Erythroblast (primary cell): ENCODE measurements around the gene CACNA1D.

ENCODE experiments used
- GATA1 ChIP-seq: IDR thresholded peaks from 2 replicates; pipeline ENCODE4 v1.6.1; 2011; ENCODE audit warnings: low read depth, mild to moderate bottlenecking, control low read depth, low read length, moderate library complexity
- POLR2A ChIP-seq: IDR thresholded peaks from 2 replicates; pipeline ENCODE4 v1.6.1; 2011; ENCODE audit warnings: mild to moderate bottlenecking, low read length

GRCh38 chr3:53570709-53571108, 76.3 kb downstream of the CACNA1D start:
- no peak for TF ChIP-seq POLR2A
- TF ChIP-seq GATA1: no peak
